Fibroblast of mammary gland (primary cell): ENCODE measurements around the gene DKC1.
A peak's percentile ranks its signal among the peaks of the same experiment; 100 is the strongest.

Experiments used
- DNase-seq: peaks from one replicate; pipeline ENCODE4 v3.0.0-alpha.2; 2010; ENCODE audit warnings: low read depth
- H3K4me3 ChIP-seq: 2 replicates; pipeline ENCODE4 v1.5.1; 2011; ENCODE audit warnings: low read depth, mild to moderate bottlenecking, low read length, moderate library complexity; ENCODE audit not compliant: control insufficient read depth
- TF ChIP-seq, protein P1 (sequence below): conservative IDR thresholded peaks from 2 replicates; pipeline ENCODE4 v1.5.1; 2011; ENCODE audit warnings: low read depth, low read length, inconsistent platforms; ENCODE audit not compliant: control insufficient read depth, insufficient read depth

DKC1 gene

GRCh38 chrX:154720067-154720466, 42.6 kb upstream of the DKC1 start:
- DNase-seq, result no peak
- TF ChIP-seq, protein P1, sequence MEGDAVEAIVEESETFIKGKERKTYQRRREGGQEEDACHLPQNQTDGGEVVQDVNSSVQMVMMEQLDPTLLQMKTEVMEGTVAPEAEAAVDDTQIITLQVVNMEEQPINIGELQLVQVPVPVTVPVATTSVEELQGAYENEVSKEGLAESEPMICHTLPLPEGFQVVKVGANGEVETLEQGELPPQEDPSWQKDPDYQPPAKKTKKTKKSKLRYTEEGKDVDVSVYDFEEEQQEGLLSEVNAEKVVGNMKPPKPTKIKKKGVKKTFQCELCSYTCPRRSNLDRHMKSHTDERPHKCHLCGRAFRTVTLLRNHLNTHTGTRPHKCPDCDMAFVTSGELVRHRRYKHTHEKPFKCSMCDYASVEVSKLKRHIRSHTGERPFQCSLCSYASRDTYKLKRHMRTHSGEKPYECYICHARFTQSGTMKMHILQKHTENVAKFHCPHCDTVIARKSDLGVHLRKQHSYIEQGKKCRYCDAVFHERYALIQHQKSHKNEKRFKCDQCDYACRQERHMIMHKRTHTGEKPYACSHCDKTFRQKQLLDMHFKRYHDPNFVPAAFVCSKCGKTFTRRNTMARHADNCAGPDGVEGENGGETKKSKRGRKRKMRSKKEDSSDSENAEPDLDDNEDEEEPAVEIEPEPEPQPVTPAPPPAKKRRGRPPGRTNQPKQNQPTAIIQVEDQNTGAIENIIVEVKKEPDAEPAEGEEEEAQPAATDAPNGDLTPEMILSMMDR, result no peak
- H3K4me3 ChIP-seq, result no peak overlapping the region

DNA sequence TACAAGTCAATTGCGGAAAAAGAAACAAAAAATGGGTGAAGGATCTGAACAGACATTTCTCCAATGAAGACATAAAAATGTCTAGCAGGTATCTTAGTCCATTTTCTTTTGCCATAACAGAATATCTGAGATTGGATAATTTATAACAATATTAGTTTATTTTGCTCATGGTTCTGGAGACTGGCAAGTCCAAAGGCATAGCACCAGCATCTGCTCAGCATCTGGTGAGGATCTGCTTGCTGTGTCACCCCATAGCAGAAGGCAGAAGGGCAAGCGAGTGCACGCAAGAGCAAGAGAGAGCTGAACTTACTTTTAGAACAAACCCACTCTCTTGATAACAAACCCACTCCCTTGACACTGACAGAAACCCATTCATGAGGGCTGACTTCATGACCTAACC, 41.5 kb upstream of the DKC1 start:
- no peak overlapping the region for H3K4me3 ChIP-seq
- DNase-seq, result no peak
- TF ChIP-seq, protein P1, result no peak

- DNase-seq, result no peak
These were observed 37.5 kb upstream of the DKC1 start for GRCh38 chrX:154724993-154725756.

GRCh38 chrX:154727418-154727817, 35.2 kb upstream of the DKC1 start:
- no peak overlapping the region for H3K4me3 ChIP-seq
- no peak for DNase-seq
- TF ChIP-seq, protein P1, result no peak

More at GRCh38 chrX:154724993-154725756, 37.5 kb upstream of the DKC1 start:
- TF ChIP-seq, protein P1, result no peak
- no peak overlapping the region for H3K4me3 ChIP-seq

GRCh38 chrX:154727871-154728270, 34.8 kb upstream of the DKC1 start:
- DNase-seq, result peak; percentile 57
- no peak overlapping the region for H3K4me3 ChIP-seq
- TF ChIP-seq, protein P1, result no peak

- no peak overlapping the region for H3K4me3 ChIP-seq
- TF ChIP-seq, protein P1, result no peak
- DNase-seq, result no peak
These were observed 34.1 kb upstream of the DKC1 start for GRCh38 chrX:154728431-154729190.
